Measurements from ENCODE around the gene RIBC1. TPM values are rescaled to one million over a fixed set of nuclear protein-coding genes. Genes with fewer than 3 reads are reported as not detected.
"Not testable (repeated sequence)": the region's sequence is repeated elsewhere in the genome, so short reads cannot be mapped to it uniquely, and the experiment has no call there.

Gene RIBC1
- total and polyA plus RNA-seq, 8 donors: 0.93 to 1.7 (median 1.4) TPM; not detected in 5

DNA sequence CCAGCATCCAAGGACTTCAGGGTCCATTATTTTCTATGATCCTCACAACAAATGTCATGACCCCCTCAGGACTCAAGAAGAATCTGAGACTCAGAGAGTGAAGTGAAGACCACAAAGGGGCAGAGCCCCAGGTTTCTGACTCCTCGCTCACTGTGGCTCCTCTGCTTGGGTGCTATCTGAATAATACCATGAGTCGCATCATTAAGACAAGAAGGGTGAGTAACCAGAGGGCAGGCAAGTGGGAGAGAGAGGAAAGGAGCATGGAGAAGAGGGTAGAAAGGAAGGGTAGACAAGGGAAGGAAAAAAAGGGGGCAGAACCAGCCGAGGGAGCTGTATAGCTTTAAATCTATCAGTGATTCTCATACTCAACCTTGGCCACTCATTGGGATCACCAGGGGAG lies 27.0 kb downstream of the RIBC1 start:
- peaks cover 0 to 5% (median 0%) of the 10 kb centered on the region in 3 donors for H3K27me3 ChIP-seq
- intact Hi-C loops (cut with DNase I; ENCODE audit: low total_unique reads): loop anchor here (10.0 kb wide), 1 partner anchor 155 kb away; no protein-coding TSS in a partner anchor
- no peaks in the 10 kb centered on the region for H3K36me3 ChIP-seq
- TF ChIP-seq POLR2AphosphoS5 (IDR thresholded peaks at IDR 0.05) (no peak), EP300 (IDR thresholded peaks at IDR 0.05) (no peak), POLR2A (IDR thresholded peaks at IDR 0.05) (no peak)
- TF ChIP-seq, protein P1, sequence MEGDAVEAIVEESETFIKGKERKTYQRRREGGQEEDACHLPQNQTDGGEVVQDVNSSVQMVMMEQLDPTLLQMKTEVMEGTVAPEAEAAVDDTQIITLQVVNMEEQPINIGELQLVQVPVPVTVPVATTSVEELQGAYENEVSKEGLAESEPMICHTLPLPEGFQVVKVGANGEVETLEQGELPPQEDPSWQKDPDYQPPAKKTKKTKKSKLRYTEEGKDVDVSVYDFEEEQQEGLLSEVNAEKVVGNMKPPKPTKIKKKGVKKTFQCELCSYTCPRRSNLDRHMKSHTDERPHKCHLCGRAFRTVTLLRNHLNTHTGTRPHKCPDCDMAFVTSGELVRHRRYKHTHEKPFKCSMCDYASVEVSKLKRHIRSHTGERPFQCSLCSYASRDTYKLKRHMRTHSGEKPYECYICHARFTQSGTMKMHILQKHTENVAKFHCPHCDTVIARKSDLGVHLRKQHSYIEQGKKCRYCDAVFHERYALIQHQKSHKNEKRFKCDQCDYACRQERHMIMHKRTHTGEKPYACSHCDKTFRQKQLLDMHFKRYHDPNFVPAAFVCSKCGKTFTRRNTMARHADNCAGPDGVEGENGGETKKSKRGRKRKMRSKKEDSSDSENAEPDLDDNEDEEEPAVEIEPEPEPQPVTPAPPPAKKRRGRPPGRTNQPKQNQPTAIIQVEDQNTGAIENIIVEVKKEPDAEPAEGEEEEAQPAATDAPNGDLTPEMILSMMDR (IDR thresholded peaks at IDR 0.05): no peak
- no peak overlapping the region for H3K4me3 ChIP-seq
- H3K4me1 ChIP-seq: no peaks in the 10 kb centered on the region
- H3K27ac ChIP-seq: no peak overlapping the region
- no peaks in the 10 kb centered on the region for H3K9me3 ChIP-seq
- WGBS, 5 donors: 66 to 91% (median 88%) methylated on average over 3 of the region's 3 CpGs
- no peak for DNase-seq

DNA sequence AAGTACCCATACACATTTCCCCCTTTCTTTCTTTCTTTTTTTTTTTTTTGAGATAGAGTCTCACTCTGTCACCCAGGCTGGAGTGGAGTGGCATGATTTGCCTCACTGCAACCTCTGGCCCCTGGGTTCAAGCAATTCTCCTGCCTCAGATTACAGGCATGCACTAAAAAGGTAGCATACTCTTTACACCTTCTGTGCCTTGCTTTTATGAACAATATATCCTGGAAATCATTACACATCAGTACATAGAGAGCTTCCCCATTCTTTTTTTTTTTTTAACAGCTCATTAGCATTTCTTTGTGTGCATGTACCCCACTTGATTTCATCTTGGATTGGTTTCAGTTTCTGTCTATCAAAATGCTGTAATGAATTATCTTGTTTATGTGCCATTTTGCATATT lies 30.1 kb downstream of the RIBC1 start:
- DNase-seq: no peak
- Histone ChIP-seq H3K36me3 (no peaks in the 10 kb centered on the region), H3K27me3 (peaks cover 0 to 16% (median 5%) of the 10 kb centered on the region in 3 donors), H3K4me3 (no peak overlapping the region), H3K9me3 (no peaks in the 10 kb centered on the region), H3K27ac (no peak overlapping the region), H3K4me1 (no peaks in the 10 kb centered on the region)
- intact Hi-C loops (cut with DNase I; ENCODE audit: low total_unique reads): no loop called here
- TF ChIP-seq, protein P1 (IDR thresholded peaks at IDR 0.05): no peak
- no peak for TF ChIP-seq POLR2A (IDR thresholded peaks at IDR 0.05)
- TF ChIP-seq POLR2AphosphoS5 (IDR thresholded peaks at IDR 0.05): no peak
- no peak for TF ChIP-seq EP300 (IDR thresholded peaks at IDR 0.05)

DNA sequence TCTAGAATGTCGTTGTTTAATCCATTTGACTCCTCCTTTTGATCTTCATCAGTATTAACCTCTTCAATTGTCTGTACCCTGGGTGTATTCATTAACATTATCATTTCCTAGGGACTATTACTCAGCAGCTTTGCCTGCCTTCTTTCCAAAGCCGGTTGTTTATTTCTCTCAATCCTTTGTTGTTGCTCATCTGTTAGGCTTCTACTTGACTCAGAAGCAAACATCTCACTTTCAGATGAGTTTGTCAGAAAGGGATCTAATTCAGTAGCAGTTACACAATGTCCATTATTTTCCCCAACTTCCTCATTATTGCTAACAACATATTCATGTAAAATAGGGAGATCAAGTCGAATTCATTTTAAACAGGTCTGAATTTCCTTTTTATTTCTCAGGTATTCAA lies 33.6 kb downstream of the RIBC1 start:
- H3K36me3 ChIP-seq: no peaks in the 10 kb centered on the region
- no peaks in the 10 kb centered on the region for H3K4me1 ChIP-seq
- no peak for DNase-seq
- H3K27ac ChIP-seq: no peak overlapping the region
- peaks cover 0 to 20% (median 6%) of the 10 kb centered on the region in 3 donors for H3K27me3 ChIP-seq
- WGBS, 5 donors: 43 to 66% (median 54%) methylated on average over 2 to 3 of the region's 3 CpGs
- TF ChIP-seq POLR2AphosphoS5 (IDR thresholded peaks at IDR 0.05) (no peak), EP300 (IDR thresholded peaks at IDR 0.05) (no peak), POLR2A (IDR thresholded peaks at IDR 0.05) (no peak)
- TF ChIP-seq, protein P1 (IDR thresholded peaks at IDR 0.05): no peak
- H3K4me3 ChIP-seq: no peak overlapping the region
- no peaks in the 10 kb centered on the region for H3K9me3 ChIP-seq
- intact Hi-C loops (cut with DNase I; ENCODE audit: low total_unique reads): no loop called here

DNA sequence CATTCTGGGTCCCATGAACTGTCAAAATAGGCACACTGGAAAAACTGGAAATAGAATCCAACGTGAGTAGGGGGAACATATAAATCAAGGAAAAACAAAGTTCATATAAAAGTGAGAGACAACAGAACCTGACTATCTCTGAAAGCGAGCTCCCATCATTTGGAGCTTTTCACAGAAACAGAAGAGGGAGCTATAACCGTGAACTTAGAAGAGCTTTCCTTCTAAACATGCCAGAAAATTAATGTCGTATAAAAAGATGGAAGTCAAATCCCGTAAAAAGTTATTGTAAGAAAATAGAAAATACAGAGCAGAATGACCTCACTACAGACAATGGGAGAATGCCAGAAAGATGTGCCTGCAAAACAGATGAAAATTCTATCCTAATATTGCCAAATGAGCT lies 35.4 kb downstream of the RIBC1 start:
- H3K36me3 ChIP-seq: no peaks in the 10 kb centered on the region
- no peak for DNase-seq
- WGBS, 5 donors: 33 to 58% (median 55%) methylated on average over 5 of the region's 5 CpGs
- H3K9me3 ChIP-seq: no peaks in the 10 kb centered on the region
- H3K4me1 ChIP-seq: no peaks in the 10 kb centered on the region
- H3K27ac ChIP-seq: no peak overlapping the region
- TF ChIP-seq POLR2AphosphoS5 (IDR thresholded peaks at IDR 0.05): no peak
- TF ChIP-seq EP300 (IDR thresholded peaks at IDR 0.05): no peak
- TF ChIP-seq, protein P1 (IDR thresholded peaks at IDR 0.05): no peak
- TF ChIP-seq POLR2A (IDR thresholded peaks at IDR 0.05): no peak
- H3K27me3 ChIP-seq: peaks cover 0 to 20% (median 6%) of the 10 kb centered on the region in 3 donors
- no peak overlapping the region for H3K4me3 ChIP-seq
- intact Hi-C loops (cut with DNase I; ENCODE audit: low total_unique reads): no loop called here

DNA sequence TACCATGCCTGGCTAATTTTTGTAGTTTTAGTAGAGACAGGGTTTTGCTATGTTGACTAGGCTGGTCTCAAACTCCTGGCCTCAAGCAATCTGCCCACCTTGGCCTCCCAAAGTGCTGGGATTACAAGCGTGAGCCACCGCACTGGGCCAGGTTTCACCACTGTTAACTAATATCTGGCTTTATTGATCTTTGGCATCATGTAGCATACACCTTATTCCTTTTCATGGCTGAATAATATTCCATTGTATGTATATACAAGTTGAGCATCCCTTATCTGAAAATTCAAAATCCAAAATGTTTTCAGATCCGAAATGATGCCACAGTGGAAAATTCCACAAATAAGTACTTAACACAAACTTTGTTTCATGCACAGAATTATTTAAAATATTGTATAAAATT lies 46.0 kb downstream of the RIBC1 start:
- H3K36me3 ChIP-seq; H3K4me1 ChIP-seq; intact Hi-C loops (cut with DNase I; ENCODE audit: low total_unique reads); H3K4me3 ChIP-seq; DNase-seq; H3K27ac ChIP-seq; H3K9me3 ChIP-seq: not testable (repeated sequence)
- H3K27me3 ChIP-seq: peaks cover 0 to 28% (median 0%) of the 10 kb centered on the region in 3 donors
- 88 to 94% (median 89%) methylated on average over 3 of the region's 3 CpGs for WGBS, 5 donors

Data from stomach (tissue), 9 donors.